ENCODE data around the gene HS3ST5.

DNA sequence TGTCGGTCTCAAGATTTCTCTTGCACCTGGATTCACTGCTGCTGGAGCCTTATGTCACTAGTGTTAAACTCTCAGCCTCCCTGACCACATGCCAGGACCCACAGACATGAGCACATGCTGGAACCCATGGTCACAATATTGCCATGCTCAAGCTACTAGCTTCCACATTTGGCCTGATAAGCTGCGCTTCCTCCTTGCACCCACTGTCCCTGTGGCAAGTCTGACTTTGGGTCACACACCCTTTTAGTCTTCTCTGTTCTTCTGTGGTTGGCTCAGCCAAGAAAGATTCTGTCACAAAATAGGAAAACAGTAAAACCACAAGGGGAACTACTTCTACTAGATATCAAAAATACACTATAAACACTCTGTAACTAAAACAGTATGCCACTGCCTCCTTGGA lies 303.0 kb downstream of the HS3ST5 start:
- TF ChIP-seq POLR2A (IDR thresholded peaks at IDR 0.05), result no peak
- no peak for TF ChIP-seq CTCF (IDR thresholded peaks at IDR 0.05)
- no peak for TF ChIP-seq EP300 (IDR thresholded peaks at IDR 0.05)
